Neural progenitor cell (in vitro differentiated cells): Measurements from ENCODE around the gene LAMB4.

Experiments used
- EZH2 ChIP-seq: fragments of 200-600 bp; sonication (generic); IDR thresholded peaks from 2 replicates; pipeline ENCODE4 v1.6.1; 2017; ENCODE audit warnings: antibody characterized with exemption, mild to moderate bottlenecking, moderate library complexity
- EZH2phosphoT487 ChIP-seq: fragments of 200-600 bp; sonication (generic); IDR thresholded peaks from 2 replicates; pipeline ENCODE4 v1.6.1; 2017; ENCODE audit warnings: antibody characterized with exemption
- TF ChIP-seq, protein P1 (sequence below): fragments of 200-600 bp; sonication (generic); IDR thresholded peaks from 2 replicates; pipeline ENCODE4 v1.5.1; 2017; ENCODE audit warnings: antibody characterized with exemption, mild to moderate bottlenecking

DNA sequence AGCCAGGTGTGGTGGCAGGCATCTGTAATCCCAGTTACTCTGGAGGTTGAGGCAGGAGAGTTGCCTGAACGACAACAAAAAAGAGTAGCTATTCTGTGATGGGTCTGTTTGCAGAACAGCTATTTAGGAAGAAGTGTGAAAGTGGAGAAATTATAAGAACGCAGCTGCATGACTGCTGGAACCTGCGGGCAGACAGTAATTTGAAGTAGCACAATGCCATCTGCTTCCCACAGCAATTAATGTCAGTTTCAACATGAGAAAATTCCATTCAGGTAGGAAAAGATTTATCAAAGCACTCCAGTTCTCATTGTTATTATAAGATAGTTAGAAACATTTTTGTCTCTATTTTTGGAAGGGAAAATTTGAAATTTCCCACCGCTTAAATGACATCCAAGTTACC lies 148.7 kb downstream of the LAMB4 start:
- TF ChIP-seq, protein P1, sequence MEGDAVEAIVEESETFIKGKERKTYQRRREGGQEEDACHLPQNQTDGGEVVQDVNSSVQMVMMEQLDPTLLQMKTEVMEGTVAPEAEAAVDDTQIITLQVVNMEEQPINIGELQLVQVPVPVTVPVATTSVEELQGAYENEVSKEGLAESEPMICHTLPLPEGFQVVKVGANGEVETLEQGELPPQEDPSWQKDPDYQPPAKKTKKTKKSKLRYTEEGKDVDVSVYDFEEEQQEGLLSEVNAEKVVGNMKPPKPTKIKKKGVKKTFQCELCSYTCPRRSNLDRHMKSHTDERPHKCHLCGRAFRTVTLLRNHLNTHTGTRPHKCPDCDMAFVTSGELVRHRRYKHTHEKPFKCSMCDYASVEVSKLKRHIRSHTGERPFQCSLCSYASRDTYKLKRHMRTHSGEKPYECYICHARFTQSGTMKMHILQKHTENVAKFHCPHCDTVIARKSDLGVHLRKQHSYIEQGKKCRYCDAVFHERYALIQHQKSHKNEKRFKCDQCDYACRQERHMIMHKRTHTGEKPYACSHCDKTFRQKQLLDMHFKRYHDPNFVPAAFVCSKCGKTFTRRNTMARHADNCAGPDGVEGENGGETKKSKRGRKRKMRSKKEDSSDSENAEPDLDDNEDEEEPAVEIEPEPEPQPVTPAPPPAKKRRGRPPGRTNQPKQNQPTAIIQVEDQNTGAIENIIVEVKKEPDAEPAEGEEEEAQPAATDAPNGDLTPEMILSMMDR, result no peak
- TF ChIP-seq EZH2 (no peak), EZH2phosphoT487 (no peak)
